LNCAP (cell line): Measurements from ENCODE around the gene ENPP6.

Experiments
- TF ChIP-seq, protein P1 (sequence below): fragments of 450-650 bp; IDR thresholded peaks from 2 replicates; pipeline ENCODE4 v1.5.1; 2017; ENCODE audit warnings: mild to moderate bottlenecking

The ENPP6 gene

GRCh38 chr4:184217634-184218033 is at the start of gene ENPP6:
ENPP6 (minus strand) TSS chr4:184217873; CDS start chr4:184217819, 54 bp downstream.
- TF ChIP-seq, protein P1, sequence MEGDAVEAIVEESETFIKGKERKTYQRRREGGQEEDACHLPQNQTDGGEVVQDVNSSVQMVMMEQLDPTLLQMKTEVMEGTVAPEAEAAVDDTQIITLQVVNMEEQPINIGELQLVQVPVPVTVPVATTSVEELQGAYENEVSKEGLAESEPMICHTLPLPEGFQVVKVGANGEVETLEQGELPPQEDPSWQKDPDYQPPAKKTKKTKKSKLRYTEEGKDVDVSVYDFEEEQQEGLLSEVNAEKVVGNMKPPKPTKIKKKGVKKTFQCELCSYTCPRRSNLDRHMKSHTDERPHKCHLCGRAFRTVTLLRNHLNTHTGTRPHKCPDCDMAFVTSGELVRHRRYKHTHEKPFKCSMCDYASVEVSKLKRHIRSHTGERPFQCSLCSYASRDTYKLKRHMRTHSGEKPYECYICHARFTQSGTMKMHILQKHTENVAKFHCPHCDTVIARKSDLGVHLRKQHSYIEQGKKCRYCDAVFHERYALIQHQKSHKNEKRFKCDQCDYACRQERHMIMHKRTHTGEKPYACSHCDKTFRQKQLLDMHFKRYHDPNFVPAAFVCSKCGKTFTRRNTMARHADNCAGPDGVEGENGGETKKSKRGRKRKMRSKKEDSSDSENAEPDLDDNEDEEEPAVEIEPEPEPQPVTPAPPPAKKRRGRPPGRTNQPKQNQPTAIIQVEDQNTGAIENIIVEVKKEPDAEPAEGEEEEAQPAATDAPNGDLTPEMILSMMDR: no peak

DNA sequence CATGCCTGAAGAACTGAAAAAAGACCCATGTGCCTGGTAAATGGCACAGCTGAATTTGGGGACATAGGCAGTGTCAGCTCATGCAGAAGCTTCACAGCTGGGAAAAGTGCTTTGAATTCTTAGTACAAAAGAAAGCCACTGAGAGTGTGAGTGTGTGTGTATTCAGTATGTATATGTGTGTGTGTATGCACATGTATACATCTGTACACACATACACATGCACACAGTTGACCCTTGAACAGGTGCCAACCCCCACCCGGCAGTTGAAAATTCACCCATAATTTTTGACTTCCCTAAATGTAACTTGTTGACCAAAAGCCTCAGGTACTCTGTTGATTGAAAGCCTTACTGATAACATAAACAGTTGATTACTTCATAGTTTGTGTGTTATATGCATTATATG is 49.5 kb upstream of the ENPP6 start:
- TF ChIP-seq, protein P1: no peak

DNA sequence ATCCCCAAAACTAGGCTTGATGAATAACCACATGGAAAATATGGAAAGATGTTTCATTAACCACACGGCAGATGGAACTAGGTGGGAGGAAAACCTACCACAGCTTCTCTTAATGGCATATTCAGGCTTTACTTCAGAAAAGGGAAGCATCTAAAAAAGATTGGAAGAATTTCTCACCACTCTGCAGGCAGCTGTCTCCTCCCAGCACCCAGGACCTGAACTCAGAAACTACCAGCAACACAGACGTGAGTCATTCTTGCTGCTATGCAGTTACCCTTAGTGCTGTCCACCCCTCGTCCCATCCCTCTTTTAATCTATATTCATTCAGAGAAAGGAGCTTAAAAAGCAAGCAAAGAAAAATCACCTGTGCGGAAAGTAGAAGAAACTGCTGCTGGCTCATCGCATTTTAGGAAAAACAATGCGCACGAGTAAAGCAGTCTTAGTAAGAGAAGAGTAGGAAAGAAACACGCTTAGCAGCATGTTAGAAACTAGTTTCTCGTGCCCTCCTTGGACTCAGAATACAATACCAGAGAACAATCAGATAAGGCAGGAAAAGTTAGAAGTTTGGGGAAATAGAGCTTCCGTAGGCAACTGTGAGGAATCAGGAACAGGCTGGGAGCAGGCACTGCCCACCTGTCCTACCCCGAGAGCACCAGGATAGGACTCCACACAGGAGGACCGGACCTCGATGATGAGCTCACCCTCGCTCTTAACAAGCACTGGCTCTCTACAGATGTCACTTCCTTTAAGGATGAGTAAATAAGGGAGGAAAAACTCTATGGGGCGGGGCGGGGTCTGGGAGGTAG is 48.1 kb upstream of the ENPP6 start:
- TF ChIP-seq, protein P1: no peak

DNA sequence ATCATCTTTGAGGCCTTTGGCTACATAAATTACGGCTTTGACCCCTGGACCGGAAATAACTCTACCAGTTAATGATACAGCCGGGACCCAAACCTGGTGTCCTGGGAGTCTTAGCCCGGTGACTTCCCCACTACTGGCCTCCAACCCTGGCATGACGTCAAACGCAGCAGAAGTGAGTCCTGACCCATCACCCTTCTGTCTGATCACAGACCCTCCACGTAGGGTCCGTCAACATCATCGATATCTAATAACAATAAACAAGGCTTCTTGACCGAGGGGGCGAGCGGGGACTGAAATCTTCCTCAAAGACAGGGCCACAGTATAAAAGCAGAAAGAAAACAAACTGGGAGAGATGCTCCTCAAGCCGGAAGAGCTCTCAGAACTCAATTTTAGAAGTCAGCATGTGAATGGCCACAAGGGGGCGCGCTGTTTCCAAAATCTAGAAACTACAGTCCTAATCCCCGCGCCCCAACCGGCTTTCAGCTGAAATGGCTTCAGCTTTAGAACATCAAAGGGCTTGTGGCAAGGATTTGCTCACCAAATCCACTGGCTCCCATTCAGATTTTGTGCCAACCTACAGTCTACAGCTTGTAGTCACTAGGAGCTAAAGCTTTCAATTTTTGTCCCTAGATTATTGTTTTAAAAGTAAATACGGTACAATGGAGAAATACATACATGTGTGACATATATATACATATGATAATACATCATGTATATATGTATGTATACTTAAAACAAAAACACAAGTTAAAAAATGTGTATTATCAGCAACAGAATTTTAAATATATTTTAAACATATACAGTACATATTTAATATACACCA is 46.4 kb upstream of the ENPP6 start:
- TF ChIP-seq, protein P1: peak; percentile 70

- TF ChIP-seq, protein P1: no peak
These were observed 45.8 kb upstream of the ENPP6 start for GRCh38 chr4:184263461-184263860.

- TF ChIP-seq, protein P1: no peak
These were observed 45.2 kb upstream of the ENPP6 start for GRCh38 chr4:184262901-184263300.

DNA sequence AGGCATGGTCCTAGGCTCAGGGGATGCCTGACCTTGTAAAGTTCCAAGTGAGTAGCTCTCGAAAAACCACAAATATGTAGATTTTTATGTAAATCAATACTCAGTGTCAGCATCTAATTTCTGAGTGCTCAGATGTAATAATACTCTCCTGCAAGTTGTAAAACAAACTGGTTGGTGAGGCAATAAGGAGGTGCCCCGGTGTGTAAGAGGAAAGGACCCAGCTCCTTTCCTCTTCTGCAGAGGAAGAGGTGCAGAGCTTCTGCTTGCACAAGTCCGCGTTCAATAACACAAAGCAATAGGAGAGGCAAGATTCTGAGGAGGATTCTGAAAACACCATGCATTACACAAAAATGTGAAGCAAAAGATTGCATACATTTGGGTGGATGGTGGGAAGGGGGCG is 43.6 kb upstream of the ENPP6 start:
- TF ChIP-seq, protein P1: no peak
